K562 (cell line): ENCODE measurements around the gene ST7. TPM values are rescaled to one million over a fixed set of nuclear protein-coding genes. Genes with fewer than 3 reads are reported as not detected.

Source experiments
- ATF1 ChIP-seq, 2 experiments: fragments of 450-650 bp in 1 of 2; IDR thresholded peaks; 2 replicates each; pipeline ENCODE4 v1.6.1; 2016; ENCODE audit warnings: missing compliant biosample characterization in 1 of 2, missing genetic modification characterization in 1 of 2
- CBFA2T3 ChIP-seq: fragments of 450-650 bp; IDR thresholded peaks from 2 replicates; pipeline ENCODE4 v1.6.1; 2017
- CEBPB ChIP-seq: fragments of 450-650 bp; IDR thresholded peaks from 2 replicates; pipeline ENCODE4 v1.6.1; 2016; ENCODE audit warnings: missing genetic modification characterization, missing compliant biosample characterization
- CEBPG ChIP-seq, 3 experiments: fragments of 200-800 bp in 1 of 3; sonication (Bioruptor generic) in 1 of 3; sonication (generic) in 1 of 3; formaldehyde crosslinking in 1 of 3; IDR thresholded peaks in 2 of 3; conservative IDR thresholded peaks in 1 of 3; 2 replicates each; pipeline versions ENCODE4 v1.6.1 to v1.8.0; 2016 to 2022; ENCODE audit warnings: missing compliant biosample characterization in 2 of 3, missing genetic modification characterization in 2 of 3, mild to moderate bottlenecking in 1 of 3, missing genetic modification reagents in 1 of 3
- CXXC5 ChIP-seq: fragments of 250-450 bp; sonication (Bioruptor Pico); IDR thresholded peaks from 2 replicates; pipeline ENCODE4 v1.8.0; 2022; ENCODE audit warnings: inconsistent platforms, mild to moderate bottlenecking, moderate library complexity
- DPF2 ChIP-seq: fragments of 450-650 bp; IDR thresholded peaks from 2 replicates; pipeline ENCODE4 v1.6.1; 2016
- FOSL1 ChIP-seq: fragments of 200-800 bp; sonication (Bioruptor generic); conservative IDR thresholded peaks from 2 replicates; pipeline ENCODE4 v1.6.1; 2016; ENCODE audit warnings: missing genetic modification characterization, missing compliant biosample characterization
- FOXJ2 ChIP-seq: fragments of 200-800 bp; sonication (Bioruptor generic); IDR thresholded peaks from 2 replicates; pipeline ENCODE4 v1.6.1; 2016; ENCODE audit warnings: missing genetic modification characterization, missing compliant biosample characterization
- JUND ChIP-seq, 2 experiments: IDR thresholded peaks; 2 replicates in 1 of 2; 3 replicates in 1 of 2; pipeline ENCODE4 v1.6.1; 2011; ENCODE audit warnings: borderline replicate concordance in 2 of 2, low read depth in 2 of 2, low read length in 2 of 2, improper control_type of control experiment in 1 of 2, missing biosample characterization in 1 of 2, missing genetic modification characterization in 1 of 2, missing genetic modification reagents in 1 of 2
- MECOM ChIP-seq: fragments of 250-450 bp; sonication (Bioruptor Pico); IDR thresholded peaks from 2 replicates; pipeline ENCODE4 v1.8.0; 2022; ENCODE audit warnings: inconsistent platforms
- RCOR1 ChIP-seq, 2 experiments: IDR thresholded peaks; 2 replicates each; pipeline ENCODE4 v1.6.1; 2012; ENCODE audit warnings: low read depth in 2 of 2, low read length in 2 of 2, borderline replicate concordance in 1 of 2, improper control_type of control experiment in 1 of 2
- TAL1 ChIP-seq: fragments of 450-650 bp; IDR thresholded peaks from 2 replicates; pipeline ENCODE4 v1.6.1; 2016; ENCODE audit warnings: mild to moderate bottlenecking
- TEAD1 ChIP-seq, 2 experiments: fragments of 450-650 bp in 1 of 2; sonication (generic) in 1 of 2; formaldehyde crosslinking; IDR thresholded peaks; 2 replicates each; pipeline versions ENCODE4 v1.4.0 to v1.8.0; 2020 to 2022; ENCODE audit warnings: mild to moderate bottlenecking in 2 of 2, missing genetic modification reagents in 1 of 2
- ZNF778 ChIP-seq: fragments of 450-650 bp; formaldehyde crosslinking; IDR thresholded peaks from 2 replicates; pipeline ENCODE4 v1.4.0; 2020; ENCODE audit warnings: mild to moderate bottlenecking, moderate library complexity
- polyA plus RNA-seq, 8 experiments: library from polyadenylated mRNA; depleted of rRNA in 4 of 8; stranded (reverse) in 5 of 8; unstranded in 3 of 8; fragments of >200 nt; fragmentation: Nextera tagmentation in 2 of 8; fragmentation: Illumina TruSeq in 1 of 8; extraction: Ambion mirVana in 2 of 8; extraction: Trizol in 1 of 8; gene quantifications; 2 replicates each; pipeline versions ENCODE4 v1.2.1 to v1.2.3, GENCODE V29; 2011 to 2014; ENCODE audit warnings: inconsistent platforms in 1 of 8, missing spikeins in 1 of 8
- total RNA-seq, 7 experiments: library from RNA; depleted of rRNA in 6 of 7; stranded (reverse); fragments of >200 nt in 6 of 7; fragmentation: Illumina TruSeq in 2 of 7; extraction: Trizol in 2 of 7; gene quantifications; 2 replicates each; pipeline versions ENCODE4 v1.2.1 to v1.2.3, GENCODE V29; 2011 to 2021; ENCODE audit warnings: low replicate concordance in 1 of 7
- TF ChIP-seq, protein P1 (sequence below): sonication (generic); IDR thresholded peaks from 2 replicates; pipeline ENCODE4 v1.6.1; 2016
- TF ChIP-seq, protein P2 (sequence below), 3 experiments: IDR thresholded peaks in 2 of 3; conservative IDR thresholded peaks in 1 of 3; 2 replicates each; pipeline ENCODE4 v1.5.1; 2011 to 2012; ENCODE audit warnings: low read length in 3 of 3, mild to moderate bottlenecking in 3 of 3, control low read depth in 2 of 3, improper control_type of control experiment in 1 of 3, inconsistent platforms in 1 of 3, low read depth in 1 of 3, mixed read lengths in 1 of 3, moderate library complexity in 1 of 3; ENCODE audit not compliant: insufficient read depth in 2 of 3

ST7 gene
- total and polyA plus RNA-seq, 9 of the 15 experiments (the other 6 are each of a cell fraction or from before 2014, with no cell fraction given): 23.9 to 56.3 (median 36.9) TPM

DNA sequence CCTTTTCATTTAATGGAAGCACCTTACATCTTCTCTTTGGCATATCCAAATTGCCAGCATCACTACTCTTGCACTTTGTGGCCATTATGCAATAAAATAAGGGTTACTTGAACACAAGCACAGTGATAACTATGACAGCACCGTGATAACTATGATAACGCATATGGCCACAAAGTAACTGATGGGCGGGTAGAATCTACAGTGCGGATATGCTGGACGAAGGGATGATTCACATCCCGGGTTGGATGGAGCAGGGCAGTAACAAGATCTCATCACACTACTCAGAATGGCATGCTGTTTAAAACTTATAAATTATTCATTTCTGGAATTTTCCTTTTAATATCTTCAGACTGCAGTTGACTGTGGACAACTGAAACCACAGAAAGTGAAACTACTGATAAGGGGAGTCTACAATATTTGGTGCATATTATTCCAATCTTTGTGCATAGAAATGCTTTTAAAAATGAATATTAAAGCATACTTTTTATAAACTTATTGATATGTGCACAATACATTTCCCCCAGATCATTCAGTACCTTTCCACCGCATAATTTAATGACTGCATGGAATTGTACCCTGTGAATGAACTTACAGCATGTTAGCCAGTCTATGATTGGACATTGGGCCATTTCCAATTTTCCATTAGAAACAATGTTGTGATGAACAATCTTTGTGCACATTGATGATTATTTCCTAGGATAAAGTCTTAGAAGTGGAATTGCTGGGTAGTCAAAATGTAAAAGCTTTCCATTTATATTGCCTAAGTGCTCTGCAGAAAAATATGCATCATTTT is 233.1 kb downstream of the ST7 start (continued):
- TF ChIP-seq TAL1 (no peak), JUND (IDR thresholded peaks at IDR 0.05; ENCODE audit: borderline replicate concordance, low read depth, low read length) (peak; percentile 38; the same call in 1 of the 2 replicates), JUND (tag; IDR thresholded peaks at IDR 0.05; ENCODE audit: borderline replicate concordance, low read depth, low read length) (no peak), CEBPB (peak; percentile 77), ATF1 (CRISPR knock-in tag; IDR thresholded peaks at IDR 0.05) (no peak), ATF1 (tag; IDR thresholded peaks at IDR 0.05) (0 out of 2 replicates have a peak, but pooled peaks have one; percentile 22), ZNF778 (no peak), DPF2 (0 out of 2 replicates have a peak, but pooled peaks have one; percentile 32), CXXC5 (peak; percentile 35), TEAD1 (CRISPR knock-in tag; IDR thresholded peaks at IDR 0.05) (peak in 1 of 2 experiments; percentile 59; a peak in 1 of 4 replicates), RCOR1 (IDR thresholded peaks at IDR 0.05; ENCODE audit: borderline replicate concordance in 1 of 2, low read depth in 2 of 2, low read length in 2 of 2) (peak in 1 of 2 experiments; percentile 38; a peak in 1 of 4 replicates), CBFA2T3 (peak; percentile 21; the same call in 1 of the 2 replicates), FOSL1 (tag) (peak; percentile 62), MECOM (CRISPR knock-in tag) (no peak), FOXJ2 (tag) (no peak), CEBPG (CRISPR knock-in tag; IDR thresholded peaks at IDR 0.05) (no peak), CEBPG (tag; conservative IDR thresholded peaks at IDR 0.05 in 1 of 2, IDR thresholded peaks at IDR 0.05 in 1 of 2) (peak; percentile 40 to 69; a peak in 2 of 4 replicates)
- TF ChIP-seq, protein P1, sequence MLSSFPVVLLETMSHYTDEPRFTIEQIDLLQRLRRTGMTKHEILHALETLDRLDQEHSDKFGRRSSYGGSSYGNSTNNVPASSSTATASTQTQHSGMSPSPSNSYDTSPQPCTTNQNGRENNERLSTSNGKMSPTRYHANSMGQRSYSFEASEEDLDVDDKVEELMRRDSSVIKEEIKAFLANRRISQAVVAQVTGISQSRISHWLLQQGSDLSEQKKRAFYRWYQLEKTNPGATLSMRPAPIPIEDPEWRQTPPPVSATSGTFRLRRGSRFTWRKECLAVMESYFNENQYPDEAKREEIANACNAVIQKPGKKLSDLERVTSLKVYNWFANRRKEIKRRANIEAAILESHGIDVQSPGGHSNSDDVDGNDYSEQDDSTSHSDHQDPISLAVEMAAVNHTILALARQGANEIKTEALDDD: 0 out of 2 replicates have a peak, but pooled peaks have one; percentile 35
- TF ChIP-seq, protein P2, sequence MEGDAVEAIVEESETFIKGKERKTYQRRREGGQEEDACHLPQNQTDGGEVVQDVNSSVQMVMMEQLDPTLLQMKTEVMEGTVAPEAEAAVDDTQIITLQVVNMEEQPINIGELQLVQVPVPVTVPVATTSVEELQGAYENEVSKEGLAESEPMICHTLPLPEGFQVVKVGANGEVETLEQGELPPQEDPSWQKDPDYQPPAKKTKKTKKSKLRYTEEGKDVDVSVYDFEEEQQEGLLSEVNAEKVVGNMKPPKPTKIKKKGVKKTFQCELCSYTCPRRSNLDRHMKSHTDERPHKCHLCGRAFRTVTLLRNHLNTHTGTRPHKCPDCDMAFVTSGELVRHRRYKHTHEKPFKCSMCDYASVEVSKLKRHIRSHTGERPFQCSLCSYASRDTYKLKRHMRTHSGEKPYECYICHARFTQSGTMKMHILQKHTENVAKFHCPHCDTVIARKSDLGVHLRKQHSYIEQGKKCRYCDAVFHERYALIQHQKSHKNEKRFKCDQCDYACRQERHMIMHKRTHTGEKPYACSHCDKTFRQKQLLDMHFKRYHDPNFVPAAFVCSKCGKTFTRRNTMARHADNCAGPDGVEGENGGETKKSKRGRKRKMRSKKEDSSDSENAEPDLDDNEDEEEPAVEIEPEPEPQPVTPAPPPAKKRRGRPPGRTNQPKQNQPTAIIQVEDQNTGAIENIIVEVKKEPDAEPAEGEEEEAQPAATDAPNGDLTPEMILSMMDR (IDR thresholded peaks at IDR 0.05 in 2 of 3, conservative IDR thresholded peaks at IDR 0.05 in 1 of 3; ENCODE audit: insufficient read depth in 2 of 3, low read depth in 1 of 3, low read length in 3 of 3): no peak
